Measurements from ENCODE around the gene KCNA2.

The KCNA2 gene

DNA sequence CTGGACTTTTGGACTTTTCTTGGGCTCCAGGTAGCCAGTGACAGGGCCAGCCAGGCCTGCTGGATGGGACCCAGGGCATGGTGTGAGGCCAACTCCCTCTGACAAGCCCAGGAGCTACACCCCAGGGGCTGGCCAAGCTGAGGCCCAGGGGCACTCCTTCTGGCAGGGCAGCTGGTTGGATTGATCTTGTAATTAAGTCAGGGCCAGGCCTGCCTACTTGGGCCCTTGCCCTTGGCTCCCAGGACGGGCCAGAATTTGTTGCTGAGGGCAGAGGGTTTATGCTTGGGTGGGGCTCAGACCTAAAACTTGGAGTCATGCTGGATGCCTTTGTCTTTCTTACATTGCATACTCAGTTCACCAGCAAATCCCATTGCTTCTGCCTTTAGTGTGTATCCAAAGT lies 20.7 kb downstream of the KCNA2 start:
- no peak for DNase-seq
- no peaks in the 10 kb centered on the region for H3K4me1 Mint-ChIP-seq (ENCODE audit: low read depth in 2 of 2)
- H3K36me3 Mint-ChIP-seq (ENCODE audit: insufficient read depth) = no peaks in the 10 kb centered on the region
- no peak for ATAC-seq (replicated peaks)
- no peaks in the 10 kb centered on the region for H3K9me3 Mint-ChIP-seq
- H3K27me3 Mint-ChIP-seq = peaks cover 22 to 40% of the 10 kb centered on the region in 2 donors
- no peak overlapping the region for H3K4me3 Mint-ChIP-seq
- no peak overlapping the region for H3K27ac Mint-ChIP-seq

DNA sequence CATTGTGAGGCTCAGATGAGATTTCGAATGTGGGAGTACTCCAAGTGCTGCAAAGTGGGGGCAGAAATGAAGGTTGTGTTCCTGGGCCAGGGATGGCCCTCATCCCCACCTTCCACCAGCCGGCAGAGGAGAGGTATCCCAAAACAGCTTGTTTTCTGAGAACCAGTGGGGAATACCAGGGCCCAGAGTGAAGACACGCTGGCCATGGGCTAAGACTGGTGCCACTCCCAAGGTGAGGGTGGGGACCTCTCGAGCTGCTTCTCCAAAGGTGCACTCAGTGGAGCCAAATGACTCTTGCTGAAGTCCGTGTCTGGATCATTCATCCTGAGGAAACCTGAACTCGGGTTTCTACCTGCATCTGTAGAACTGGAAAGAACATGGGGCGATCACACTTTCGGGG lies 22.1 kb downstream of the KCNA2 start:
- ATAC-seq (replicated peaks) (no peak), DNase-seq (no peak)
- H3K9me3 Mint-ChIP-seq = no peaks in the 10 kb centered on the region
- no peak overlapping the region for H3K4me3 Mint-ChIP-seq
- H3K4me1 Mint-ChIP-seq (ENCODE audit: low read depth in 2 of 2) = no peaks in the 10 kb centered on the region
- no peak overlapping the region for H3K27ac Mint-ChIP-seq
- H3K36me3 Mint-ChIP-seq (ENCODE audit: insufficient read depth) = no peaks in the 10 kb centered on the region
- H3K27me3 Mint-ChIP-seq = peaks cover 26 to 50% of the 10 kb centered on the region in 2 donors

DNA sequence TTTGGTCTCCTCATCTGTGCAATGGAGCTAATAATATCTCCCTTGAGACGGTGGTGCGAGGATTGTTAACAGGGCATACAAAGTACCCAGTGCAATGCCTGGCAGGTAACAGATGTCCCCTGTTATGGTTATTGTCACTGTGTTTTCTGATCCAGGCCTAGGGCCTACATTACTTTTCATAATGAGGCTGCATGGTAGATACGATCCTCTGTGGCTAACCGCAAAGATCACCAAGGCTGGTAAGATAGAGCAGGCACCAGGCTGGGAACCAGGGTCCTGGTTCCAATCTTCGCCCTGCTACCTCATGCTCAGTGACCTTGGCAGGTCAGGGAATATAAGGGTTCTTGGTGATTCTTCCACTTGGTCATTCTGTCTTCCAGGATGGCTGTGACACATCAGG lies 22.7 kb downstream of the KCNA2 start:
- Mint-ChIP-seq H3K4me1 (ENCODE audit: low read depth in 2 of 2) (no peaks in the 10 kb centered on the region), H3K36me3 (ENCODE audit: insufficient read depth) (no peaks in the 10 kb centered on the region), H3K27ac (no peak overlapping the region), H3K27me3 (peaks cover 26 to 50% of the 10 kb centered on the region in 2 donors), H3K4me3 (no peak overlapping the region), H3K9me3 (no peaks in the 10 kb centered on the region)
- ATAC-seq (replicated peaks) = no peak
- no peak for DNase-seq

DNA sequence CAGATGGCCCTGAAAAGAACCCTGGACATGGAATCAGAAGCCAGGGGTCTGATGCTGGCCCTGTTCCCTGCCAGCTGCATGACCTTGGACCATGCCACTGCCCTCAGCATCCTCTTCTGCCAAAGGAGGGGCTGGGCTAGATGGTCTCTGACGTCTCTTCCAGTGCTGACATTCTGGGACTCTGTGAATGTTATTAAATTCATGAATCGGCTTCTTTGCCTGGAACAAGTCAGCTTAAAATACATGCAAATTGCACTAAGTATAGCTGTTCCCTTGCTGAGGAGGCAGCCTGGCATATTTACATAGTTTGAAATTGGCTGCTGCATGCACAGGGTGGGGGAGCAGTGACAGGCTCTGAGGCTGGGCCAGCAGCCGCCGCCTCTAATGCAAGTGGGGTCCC lies 23.8 kb downstream of the KCNA2 start:
- no peaks in the 10 kb centered on the region for H3K4me1 Mint-ChIP-seq (ENCODE audit: low read depth in 2 of 2)
- no peaks in the 10 kb centered on the region for H3K36me3 Mint-ChIP-seq (ENCODE audit: insufficient read depth)
- ATAC-seq (replicated peaks) (no peak), DNase-seq (no peak)
- no peak overlapping the region for H3K27ac Mint-ChIP-seq
- H3K9me3 Mint-ChIP-seq = no peaks in the 10 kb centered on the region
- peaks cover 15 to 39% of the 10 kb centered on the region in 2 donors for H3K27me3 Mint-ChIP-seq
- H3K4me3 Mint-ChIP-seq = no peak overlapping the region

DNA sequence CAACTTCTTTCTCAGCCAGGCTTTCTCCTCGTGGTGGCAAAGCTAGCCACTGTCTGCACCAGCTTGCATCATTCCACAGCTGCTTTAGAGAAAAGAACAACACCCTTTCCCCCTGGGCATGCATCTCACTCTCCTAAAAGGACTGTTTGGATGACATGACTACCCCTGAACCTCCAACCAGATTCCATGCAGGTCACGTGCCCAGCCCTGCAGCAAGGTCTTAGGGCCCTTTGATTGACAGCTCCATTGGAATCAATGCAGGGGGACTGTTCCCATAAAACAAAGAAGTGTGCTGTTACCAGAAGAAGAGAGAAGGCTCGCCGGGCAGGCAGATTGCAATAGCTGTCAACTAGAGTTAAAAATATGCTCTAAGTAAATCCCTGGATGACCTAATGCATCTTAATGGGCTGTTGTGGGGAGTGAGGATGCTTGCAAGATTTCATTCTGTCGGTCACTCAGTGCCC lies 24.4 kb downstream of the KCNA2 start:
- Mint-ChIP-seq H3K27me3 (peaks cover 15 to 41% of the 10 kb centered on the region in 2 donors), H3K27ac (no peak overlapping the region)
- ATAC-seq (replicated peaks) = no peak

DNA sequence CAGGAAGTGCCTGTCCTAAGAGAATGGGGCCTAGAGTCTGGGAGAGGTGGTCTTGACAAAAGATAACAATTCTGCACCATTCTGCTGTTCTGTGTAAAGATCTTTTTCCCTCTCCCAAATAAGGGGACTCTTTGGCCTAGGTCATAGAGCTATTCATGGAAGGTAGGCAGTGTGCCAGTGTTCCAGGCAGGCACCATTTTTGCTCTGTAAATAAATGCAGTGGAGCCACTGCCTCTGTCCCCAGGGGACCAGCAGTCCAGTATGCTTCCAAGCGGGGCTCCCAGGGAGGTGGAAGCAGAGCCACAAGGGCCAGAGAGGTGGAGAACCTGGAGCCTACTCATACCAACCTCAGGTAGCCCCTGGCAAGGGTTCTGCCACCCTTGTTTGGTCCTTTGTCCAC lies 25.9 kb downstream of the KCNA2 start:
- no peak overlapping the region for H3K4me3 Mint-ChIP-seq
- H3K27ac Mint-ChIP-seq = no peak overlapping the region
- no peak for DNase-seq
- H3K36me3 Mint-ChIP-seq (ENCODE audit: insufficient read depth) = no peaks in the 10 kb centered on the region
- ATAC-seq (replicated peaks) = no peak
- H3K27me3 Mint-ChIP-seq = peaks cover 22 to 46% of the 10 kb centered on the region in 2 donors
- H3K9me3 Mint-ChIP-seq = no peaks in the 10 kb centered on the region
- no peaks in the 10 kb centered on the region for H3K4me1 Mint-ChIP-seq (ENCODE audit: low read depth in 2 of 2)

More for the DNA sequence above, 24.4 kb downstream of the KCNA2 start:
- no peak for DNase-seq
- Mint-ChIP-seq H3K4me1 (ENCODE audit: low read depth in 2 of 2) (no peaks in the 10 kb centered on the region), H3K9me3 (no peaks in the 10 kb centered on the region), H3K4me3 (no peak overlapping the region), H3K36me3 (ENCODE audit: insufficient read depth) (no peaks in the 10 kb centered on the region)

DNA sequence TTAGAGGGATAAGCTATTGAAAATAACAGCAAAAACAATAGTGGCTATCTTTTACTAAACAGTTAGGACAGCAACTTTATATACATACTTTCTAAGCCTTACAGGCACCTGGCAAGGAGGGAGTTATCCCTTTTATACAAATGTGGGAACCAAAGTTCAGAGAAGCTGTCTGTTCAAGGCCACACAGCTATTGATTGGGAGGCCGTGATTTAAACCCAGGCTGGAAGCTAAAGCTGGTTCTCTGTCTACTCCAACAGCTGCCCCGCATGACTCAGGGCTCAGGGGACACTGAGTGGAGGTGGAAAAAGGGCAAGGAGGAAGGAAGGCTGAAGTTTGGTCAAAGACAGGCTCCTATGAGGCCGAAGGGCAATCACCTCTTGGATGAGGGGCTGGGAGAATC lies 26.7 kb downstream of the KCNA2 start:
- H3K27me3 Mint-ChIP-seq = peaks cover 22 to 52% of the 10 kb centered on the region in 2 donors
- no peaks in the 10 kb centered on the region for H3K36me3 Mint-ChIP-seq (ENCODE audit: insufficient read depth)
- no peak overlapping the region for H3K4me3 Mint-ChIP-seq
- no peaks in the 10 kb centered on the region for H3K9me3 Mint-ChIP-seq
- no peak overlapping the region for H3K27ac Mint-ChIP-seq
- no peak for DNase-seq
- ATAC-seq (replicated peaks) = no peak
- H3K4me1 Mint-ChIP-seq (ENCODE audit: low read depth in 2 of 2) = no peaks in the 10 kb centered on the region

DNA sequence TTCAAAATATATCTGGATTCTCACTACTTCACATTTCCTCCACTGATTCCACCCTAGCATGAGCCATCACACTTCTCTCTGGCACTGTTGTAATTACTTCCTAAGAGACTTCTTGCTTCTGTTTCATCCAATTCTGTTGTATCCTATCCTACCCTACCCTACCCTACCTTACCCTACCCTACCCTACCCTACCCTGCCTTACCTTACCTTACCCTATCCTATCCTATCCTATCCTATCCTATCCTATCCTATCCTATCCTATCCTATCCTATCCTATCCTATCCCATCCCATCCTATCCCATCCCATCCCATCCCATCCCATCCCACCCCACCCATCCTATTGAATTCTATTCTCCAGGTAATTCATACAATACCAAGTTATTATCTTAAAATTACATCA lies 29.7 kb downstream of the KCNA2 start:
- DNase-seq (no peak), ATAC-seq (replicated peaks) (no peak)
- H3K27me3 Mint-ChIP-seq = peaks cover 26 to 65% of the 10 kb centered on the region in 2 donors
- no peak overlapping the region for H3K4me3 Mint-ChIP-seq
- no peak overlapping the region for H3K27ac Mint-ChIP-seq
- H3K4me1 Mint-ChIP-seq (ENCODE audit: low read depth in 2 of 2) = no peaks in the 10 kb centered on the region
- no peaks in the 10 kb centered on the region for H3K36me3 Mint-ChIP-seq (ENCODE audit: insufficient read depth)
- no peaks in the 10 kb centered on the region for H3K9me3 Mint-ChIP-seq

DNA sequence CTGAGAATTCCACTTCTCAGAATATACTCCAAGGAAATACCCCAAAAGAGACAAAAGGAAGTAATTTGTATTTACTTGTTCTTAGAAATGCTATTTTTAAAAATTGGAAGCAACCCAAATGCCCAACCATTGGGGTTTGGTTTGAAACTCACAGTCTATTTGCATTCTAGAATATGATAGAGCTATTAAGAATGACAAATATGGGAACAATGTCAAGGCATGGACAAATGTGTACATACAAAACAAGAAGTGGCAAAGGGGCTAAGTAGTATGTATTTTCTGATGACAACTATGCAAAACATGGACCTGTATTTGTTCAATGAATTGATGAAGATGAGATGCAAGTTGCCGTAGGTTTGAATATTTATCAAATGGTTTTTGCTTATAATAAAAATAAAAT lies 32.8 kb downstream of the KCNA2 start:
- ATAC-seq (replicated peaks) (no peak), DNase-seq (no peak)
- H3K27ac Mint-ChIP-seq = no peak overlapping the region
- no peak overlapping the region for H3K4me3 Mint-ChIP-seq
- no peaks in the 10 kb centered on the region for H3K4me1 Mint-ChIP-seq (ENCODE audit: low read depth in 2 of 2)
- peaks cover 31 to 59% of the 10 kb centered on the region in 2 donors for H3K27me3 Mint-ChIP-seq
- no peaks in the 10 kb centered on the region for H3K9me3 Mint-ChIP-seq
- H3K36me3 Mint-ChIP-seq (ENCODE audit: insufficient read depth) = no peaks in the 10 kb centered on the region

DNA sequence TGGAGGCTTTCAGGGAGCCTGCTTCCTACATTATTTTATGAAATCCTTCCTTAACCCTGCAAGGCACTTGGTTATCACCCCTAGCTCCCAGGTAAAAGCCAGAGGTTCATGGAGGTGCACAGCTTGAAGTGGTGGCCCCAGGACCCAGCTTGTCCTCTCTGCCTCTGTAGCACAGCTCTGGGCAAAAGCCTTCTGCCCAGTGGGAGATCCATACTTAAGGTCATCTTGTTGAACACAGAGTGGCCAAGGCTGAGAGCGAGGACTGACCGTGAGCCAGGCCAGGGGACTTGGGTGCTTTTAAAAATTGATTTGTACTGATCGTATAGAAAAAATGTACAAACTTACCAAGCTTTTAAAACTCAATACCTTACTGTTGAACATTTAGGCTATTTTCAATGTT lies 33.4 kb downstream of the KCNA2 start:
- Mint-ChIP-seq H3K4me3 (no peak overlapping the region), H3K4me1 (ENCODE audit: low read depth in 2 of 2) (no peaks in the 10 kb centered on the region), H3K9me3 (no peaks in the 10 kb centered on the region), H3K27me3 (peaks cover 31 to 59% of the 10 kb centered on the region in 2 donors), H3K36me3 (ENCODE audit: insufficient read depth) (no peaks in the 10 kb centered on the region), H3K27ac (no peak overlapping the region)
- ATAC-seq (replicated peaks) (no peak), DNase-seq (no peak)

DNA sequence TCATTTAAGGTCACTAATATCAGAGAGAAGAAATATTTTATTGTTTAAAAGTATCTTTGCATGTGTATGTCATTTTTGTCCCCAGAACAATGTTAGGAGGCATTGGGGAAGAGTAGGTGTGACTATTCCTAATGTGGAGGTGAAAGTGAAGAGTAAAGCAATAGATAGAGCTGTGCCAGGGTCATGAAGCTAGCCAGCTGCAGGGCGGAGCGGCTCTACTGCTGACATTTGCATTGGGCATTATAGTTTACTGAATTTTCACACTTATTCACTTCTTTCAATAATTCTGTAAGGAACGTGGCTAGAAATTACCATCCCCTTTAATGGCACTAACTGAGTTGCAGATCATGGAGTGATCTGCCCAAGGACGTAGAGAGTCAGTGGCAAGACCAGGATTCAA lies 35.3 kb downstream of the KCNA2 start:
- H3K36me3 Mint-ChIP-seq (ENCODE audit: insufficient read depth) = no peaks in the 10 kb centered on the region
- H3K4me3 Mint-ChIP-seq = no peak overlapping the region
- H3K27me3 Mint-ChIP-seq = peaks cover 34 to 62% of the 10 kb centered on the region in 2 donors
- ATAC-seq (replicated peaks) (no peak), DNase-seq (no peak)
- H3K9me3 Mint-ChIP-seq = no peaks in the 10 kb centered on the region
- H3K4me1 Mint-ChIP-seq (ENCODE audit: low read depth in 2 of 2) = no peaks in the 10 kb centered on the region
- no peak overlapping the region for H3K27ac Mint-ChIP-seq

DNA sequence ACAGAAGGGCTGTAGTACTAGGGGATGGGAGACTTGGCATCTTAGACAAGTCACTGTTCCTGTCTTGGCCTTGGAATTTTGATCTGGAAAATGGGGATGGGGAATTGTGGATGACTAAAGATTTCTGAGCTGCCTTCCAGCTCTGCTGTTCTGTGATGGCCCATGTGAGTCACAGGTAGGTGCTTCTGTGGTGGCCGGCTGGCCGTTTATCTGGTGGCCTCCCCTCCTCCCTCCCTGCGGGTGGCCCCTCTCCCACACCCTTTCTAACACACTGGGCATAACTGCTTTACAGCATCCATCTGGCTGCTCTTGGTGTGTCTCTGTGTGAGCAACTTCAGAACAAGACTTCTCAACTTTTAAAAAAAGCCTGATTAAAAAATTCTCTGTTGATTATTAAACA lies 35.9 kb downstream of the KCNA2 start:
- no peaks in the 10 kb centered on the region for H3K4me1 Mint-ChIP-seq (ENCODE audit: low read depth in 2 of 2)
- no peaks in the 10 kb centered on the region for H3K9me3 Mint-ChIP-seq
- DNase-seq = no peak
- no peak overlapping the region for H3K27ac Mint-ChIP-seq
- ATAC-seq (replicated peaks) = no peak
- peaks cover 40 to 68% of the 10 kb centered on the region in 2 donors for H3K27me3 Mint-ChIP-seq
- no peaks in the 10 kb centered on the region for H3K36me3 Mint-ChIP-seq (ENCODE audit: insufficient read depth)
- H3K4me3 Mint-ChIP-seq = no peak overlapping the region

DNA sequence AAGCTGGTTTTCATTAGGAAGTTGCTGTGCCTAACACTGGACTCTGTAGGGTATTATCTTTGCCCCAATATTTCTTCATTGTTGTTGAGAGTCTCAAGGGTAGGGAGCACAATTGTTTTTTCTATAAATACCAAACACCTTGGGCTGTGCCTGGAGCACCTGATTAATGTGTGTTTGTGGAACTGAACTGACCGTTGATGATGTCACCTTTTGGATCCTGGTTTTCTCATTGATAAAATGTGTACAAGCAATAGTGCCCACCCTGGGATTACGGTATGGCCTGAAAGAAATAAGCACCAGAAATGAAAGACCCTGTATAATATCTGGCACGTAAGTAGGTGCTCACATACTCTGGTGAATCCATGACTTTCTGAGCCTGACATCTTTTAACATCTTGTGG lies 39.3 kb downstream of the KCNA2 start:
- Mint-ChIP-seq H3K36me3 (ENCODE audit: insufficient read depth) (no peaks in the 10 kb centered on the region), H3K27me3 (peaks cover 67 to 77% of the 10 kb centered on the region in 2 donors), H3K4me1 (ENCODE audit: low read depth in 2 of 2) (no peaks in the 10 kb centered on the region), H3K4me3 (no peak overlapping the region), H3K9me3 (no peaks in the 10 kb centered on the region), H3K27ac (no peak overlapping the region)
- no peak for ATAC-seq (replicated peaks)
- DNase-seq = no peak

DNA sequence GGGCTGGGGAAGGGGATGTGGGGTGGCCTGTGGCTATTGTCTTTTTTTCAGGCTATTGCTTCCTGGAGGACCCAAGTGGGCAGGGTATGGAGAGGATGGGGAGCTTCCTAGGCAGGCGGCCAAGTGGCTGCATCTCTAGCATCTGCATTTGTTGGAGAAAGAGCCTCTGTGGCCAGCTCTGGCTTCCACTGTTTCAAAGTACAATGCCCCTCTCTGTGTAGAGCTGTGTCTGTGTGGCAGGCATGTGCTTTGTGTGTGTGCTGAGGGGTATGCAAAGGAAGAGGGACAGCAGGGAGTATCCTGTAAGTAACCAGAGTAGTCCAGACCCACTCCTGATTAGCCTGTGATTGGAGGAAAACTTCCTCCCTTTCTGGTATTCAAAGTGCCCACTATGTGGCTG lies 40.6 kb downstream of the KCNA2 start:
- Mint-ChIP-seq H3K27ac (no peak overlapping the region), H3K4me1 (ENCODE audit: low read depth in 2 of 2) (no peaks in the 10 kb centered on the region), H3K36me3 (ENCODE audit: insufficient read depth) (peaks cover 3% of the 10 kb centered on the region), H3K27me3 (peaks cover 64% of the 10 kb centered on the region in 2 donors), H3K9me3 (no peaks in the 10 kb centered on the region), H3K4me3 (no peak overlapping the region)
- DNase-seq (no peak), ATAC-seq (replicated peaks) (no peak)

DNA sequence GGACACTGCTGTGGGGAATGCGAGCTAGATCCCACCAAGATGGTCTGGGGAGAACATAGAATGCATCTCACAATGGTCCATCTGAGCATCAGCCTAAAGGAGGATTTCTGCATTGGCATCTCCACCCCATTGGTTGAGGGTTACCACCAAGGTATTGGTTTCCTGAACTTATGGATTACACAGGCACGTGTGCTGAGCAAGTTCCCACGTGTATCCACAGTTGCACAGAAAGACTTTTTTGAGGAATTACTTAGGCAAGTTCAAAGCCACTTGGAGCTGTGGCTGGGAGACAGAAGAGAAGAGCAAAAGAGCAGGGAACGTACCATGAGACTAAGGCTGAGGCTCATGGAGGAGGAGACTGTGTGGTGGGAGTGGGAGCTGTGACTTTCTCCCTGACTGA lies 43.1 kb downstream of the KCNA2 start:
- no peak for DNase-seq
- no peak overlapping the region for H3K27ac Mint-ChIP-seq
- no peak overlapping the region for H3K4me3 Mint-ChIP-seq
- H3K9me3 Mint-ChIP-seq = no peaks in the 10 kb centered on the region
- no peaks in the 10 kb centered on the region for H3K4me1 Mint-ChIP-seq (ENCODE audit: low read depth in 2 of 2)
- peaks cover 66 to 71% of the 10 kb centered on the region in 2 donors for H3K27me3 Mint-ChIP-seq
- ATAC-seq (replicated peaks) = no peak
- H3K36me3 Mint-ChIP-seq (ENCODE audit: insufficient read depth) = peaks cover 3% of the 10 kb centered on the region

Measured in effector memory CD8-positive, alpha-beta T cell (primary cell).